ENCODE data around the gene HMCN1.

HMCN1 gene

GRCh38 chr1:185733818-185734735 lies at the start of gene HMCN1:
Gene HMCN1, plus strand, starts transcription at chr1:185734391. Its CDS starts 389 bp downstream, at chr1:185734780.
- in situ Hi-C loops (cut with MboI; ENCODE audit: low sequenced_read_pairs, unreplicated experiment): no loop called here
- peak; percentile 26 for DNase-seq (ENCODE audit: low spot score)
- TF ChIP-seq CTCF (IDR thresholded peaks at IDR 0.05; ENCODE audit: borderline replicate concordance, control extremely low read depth, extremely low read depth, insufficient read depth, missing control alignments): no peak

GRCh38 chr1:185686821-185687778 lies 47.1 kb upstream of the HMCN1 start:
- no peak for DNase-seq (ENCODE audit: low spot score)
- in situ Hi-C loops (cut with MboI; ENCODE audit: low sequenced_read_pairs, unreplicated experiment): loop anchor here (25.0 kb wide), 2 partner anchors 650 to 875 kb away; partner anchors contain the start of gene RNF2

GRCh38 chr1:185690527-185690926 lies 43.7 kb upstream of the HMCN1 start:
- no peak for TF ChIP-seq CTCF (IDR thresholded peaks at IDR 0.05; ENCODE audit: borderline replicate concordance, control extremely low read depth, extremely low read depth, insufficient read depth, missing control alignments)
- no peak for DNase-seq (ENCODE audit: low spot score)
- in situ Hi-C loops (cut with MboI; ENCODE audit: low sequenced_read_pairs, unreplicated experiment): loop anchor here (25.0 kb wide), 2 partner anchors 653 to 878 kb away; partner anchors contain the start of gene RNF2

More at GRCh38 chr1:185686821-185687778, 47.1 kb upstream of the HMCN1 start:
- TF ChIP-seq CTCF (IDR thresholded peaks at IDR 0.05; ENCODE audit: borderline replicate concordance, control extremely low read depth, extremely low read depth, insufficient read depth, missing control alignments): no peak

- in situ Hi-C loops (cut with MboI; ENCODE audit: low sequenced_read_pairs, unreplicated experiment): loop anchor here (25.0 kb wide), 2 partner anchors 656 to 881 kb away; partner anchors contain the start of gene RNF2
- no peak for TF ChIP-seq CTCF (IDR thresholded peaks at IDR 0.05; ENCODE audit: borderline replicate concordance, control extremely low read depth, extremely low read depth, insufficient read depth, missing control alignments)
- no peak for DNase-seq (ENCODE audit: low spot score)
Measured at GRCh38 chr1:185693654-185694053, 40.5 kb upstream of the HMCN1 start.

- no peak for TF ChIP-seq CTCF (IDR thresholded peaks at IDR 0.05; ENCODE audit: borderline replicate concordance, control extremely low read depth, extremely low read depth, insufficient read depth, missing control alignments)
- DNase-seq (ENCODE audit: low spot score): peak; percentile 32
- in situ Hi-C loops (cut with MboI; ENCODE audit: low sequenced_read_pairs, unreplicated experiment): loop anchor here (25.0 kb wide), 2 partner anchors 657 to 882 kb away; partner anchors contain the start of gene RNF2
Measured at GRCh38 chr1:185694081-185694480, 40.1 kb upstream of the HMCN1 start.

GRCh38 chr1:185695299-185695698 lies 38.9 kb upstream of the HMCN1 start:
- in situ Hi-C loops (cut with MboI; ENCODE audit: low sequenced_read_pairs, unreplicated experiment): loop anchor here (25.0 kb wide), 2 partner anchors 658 to 883 kb away; partner anchors contain the start of gene RNF2
- no peak for TF ChIP-seq CTCF (IDR thresholded peaks at IDR 0.05; ENCODE audit: borderline replicate concordance, control extremely low read depth, extremely low read depth, insufficient read depth, missing control alignments)
- DNase-seq (ENCODE audit: low spot score): no peak
